WTC11 (cell line): ENCODE data around the gene PSMB11. TPM values are rescaled to one million over a fixed set of nuclear protein-coding genes. Genes with fewer than 3 reads are reported as not detected.
A peak's percentile ranks its signal among the peaks of the same experiment; 100 is the strongest.

Source experiments
- ATAC-seq: fragments of 200-7000 bp; cut with Tn5 transposase; 2 replicates; pipeline ENCODE4 v1.10.0; 2021; ENCODE audit warnings: mild to moderate bottlenecking, moderate library complexity
- CTCF ChIA-PET: fragments of 300-600 bp; sonication (Branson Sonifier 250); formaldehyde crosslinking; loops from one replicate; lab custom pipeline; 2021; ENCODE audit warnings: antibody characterized with exemption; lab: Charles Lee
- POLR2A ChIA-PET: fragments of 350-600 bp; sonication (Branson Sonifier 250); formaldehyde crosslinking; loops from one replicate; lab custom pipeline; 2021; ENCODE audit warnings: antibody characterized with exemption; lab: Charles Lee
- DNase-seq: peaks from one replicate; pipeline ENCODE4 v3.0.0; 2021; ENCODE audit warnings: low spot score
- H3K27ac Mint-ChIP-seq: 2 replicates; pipeline ENCODE4 v1.8.0; 2021; ENCODE audit warnings: mixed read lengths
- H3K27me3 Mint-ChIP-seq: 2 replicates; pipeline ENCODE4 v1.8.0; 2021; ENCODE audit warnings: low read depth, mild to moderate bottlenecking, moderate library complexity, mixed read lengths
- H3K36me3 Mint-ChIP-seq: 2 replicates; pipeline ENCODE4 v1.8.0; 2021; ENCODE audit warnings: mixed read lengths
- H3K4me1 Mint-ChIP-seq: 2 replicates; pipeline ENCODE4 v1.8.0; 2022; ENCODE audit warnings: mixed read lengths
- H3K4me3 Mint-ChIP-seq: 2 replicates; pipeline ENCODE4 v1.8.0; 2021; ENCODE audit warnings: mild to moderate bottlenecking, moderate library complexity, mixed read lengths
- H3K9me3 Mint-ChIP-seq: 2 replicates; pipeline ENCODE4 v1.8.0; 2021; ENCODE audit warnings: mixed read lengths
- AR ChIP-seq: fragments of 250-450 bp; sonication (Bioruptor Pico); IDR thresholded peaks from 2 replicates; pipeline ENCODE4 v1.9.0; 2021; ENCODE audit warnings: mild to moderate bottlenecking
- ATF1 ChIP-seq: sonication (generic); formaldehyde crosslinking; IDR thresholded peaks from 2 replicates; pipeline ENCODE4 v1.8.1; 2023; ENCODE audit warnings: mild to moderate bottlenecking, moderate library complexity, missing genetic modification reagents
- ATF2 ChIP-seq: sonication (generic); formaldehyde crosslinking; IDR thresholded peaks from 2 replicates; pipeline ENCODE4 v1.8.1; 2022; ENCODE audit warnings: low read depth, missing genetic modification reagents, borderline replicate concordance
- E2F4 ChIP-seq: sonication (generic); formaldehyde crosslinking; IDR thresholded peaks from 2 replicates; pipeline ENCODE4 v1.8.1; 2022; ENCODE audit warnings: low read depth, mild to moderate bottlenecking, moderate library complexity, missing genetic modification reagents, borderline replicate concordance
- ERG ChIP-seq: fragments of 250-450 bp; sonication (Bioruptor Pico); IDR thresholded peaks from 2 replicates; pipeline ENCODE4 v1.8.0; 2021; ENCODE audit warnings: mild to moderate bottlenecking
- FOXP1 ChIP-seq: sonication (generic); formaldehyde crosslinking; IDR thresholded peaks from 2 replicates; pipeline ENCODE4 v1.8.0; 2022; ENCODE audit warnings: missing genetic modification reagents, mild to moderate bottlenecking, moderate library complexity, borderline replicate concordance
- KAT7 ChIP-seq: sonication (generic); formaldehyde crosslinking; IDR thresholded peaks from 2 replicates; pipeline ENCODE4 v1.8.1; 2023; ENCODE audit warnings: missing genetic modification reagents, mild to moderate bottlenecking, borderline replicate concordance
- NFATC4 ChIP-seq: fragments of 250-450 bp; sonication (Bioruptor Pico); IDR thresholded peaks from 2 replicates; pipeline ENCODE4 v1.9.0; 2021; ENCODE audit warnings: mild to moderate bottlenecking
- NFYB ChIP-seq: sonication (generic); formaldehyde crosslinking; conservative IDR thresholded peaks from 2 replicates; pipeline ENCODE4 v1.8.0; 2022; ENCODE audit warnings: low read depth, missing genetic modification reagents
- SP1 ChIP-seq: sonication (generic); formaldehyde crosslinking; conservative IDR thresholded peaks from 2 replicates; pipeline ENCODE4 v1.8.1; 2022; ENCODE audit warnings: missing genetic modification reagents
- TP53 ChIP-seq: sonication (generic); formaldehyde crosslinking; IDR thresholded peaks from 2 replicates; pipeline ENCODE4 v1.8.1; 2023; ENCODE audit warnings: mild to moderate bottlenecking, missing genetic modification reagents
- ZNF138 ChIP-seq: sonication (generic); formaldehyde crosslinking; conservative IDR thresholded peaks from 2 replicates; pipeline ENCODE4 v1.8.1; 2022; ENCODE audit warnings: mild to moderate bottlenecking, moderate library complexity, missing genetic modification reagents
- ZNF532 ChIP-seq: fragments of 250-450 bp; sonication (Bioruptor Pico); IDR thresholded peaks from 2 replicates; pipeline ENCODE4 v1.9.0; 2021; ENCODE audit warnings: mild to moderate bottlenecking, borderline replicate concordance
- ZNF671 ChIP-seq: fragments of 250-450 bp; sonication (Bioruptor Pico); IDR thresholded peaks from 2 replicates; pipeline ENCODE4 v1.8.0; 2021; ENCODE audit warnings: mild to moderate bottlenecking
- total RNA-seq: library from RNA; stranded (reverse); gene quantifications from 3 replicates; pipeline ENCODE4 v1.2.3, GENCODE V29; 2021

PSMB11 gene
- total RNA-seq, 1 experiment from 2014 or later, result not detected

- TF ChIP-seq ZNF532 (CRISPR knock-in tag), result no peak
- 0 out of 2 replicates have a peak, but pooled peaks have one; percentile 75 for TF ChIP-seq KAT7 (CRISPR knock-in tag)
- TF ChIP-seq FOXP1, result peak; percentile 96
- TF ChIP-seq ZNF138 (CRISPR knock-in tag), result no peak
- TF ChIP-seq ATF2 (CRISPR knock-in tag), result peak; percentile 68; the same call in 1 of the 2 replicates
- no peak for TF ChIP-seq AR (CRISPR knock-in tag)
- peak; percentile 85 for TF ChIP-seq E2F4 (CRISPR knock-in tag)
These were observed 35.2 kb upstream of the PSMB11 start (continued) for GRCh38 chr14:23006544-23007419.

GRCh38 chr14:23008831-23009230, 33.2 kb upstream of the PSMB11 start:
- ChIA-PET CTCF (interaction anchor here (3.9 kb wide), 1 partner anchor 22 kb away, joined by 64 read pairs; no protein-coding TSS in a partner anchor), POLR2A (no interaction called here)
- Mint-ChIP-seq H3K27me3 (no peaks in the 10 kb centered on the region), H3K4me3 (0 out of 2 replicates have a peak overlapping the region, but pooled peaks have one; percentile 1), H3K27ac (peak overlapping the region; percentile 25; the same call in 1 of the 2 replicates), H3K9me3 (peaks cover 9% of the 10 kb centered on the region), H3K4me1 (peaks cover 31% of the 10 kb centered on the region), H3K36me3 (no peaks in the 10 kb centered on the region; the same call in 1 of the 2 replicates)
- ATAC-seq (no peak), DNase-seq (no peak)
- TF ChIP-seq ATF1 (CRISPR knock-in tag) (no peak), E2F4 (CRISPR knock-in tag) (no peak), TP53 (CRISPR knock-in tag) (no peak), NFATC4 (no peak), ERG (CRISPR knock-in tag) (no peak), ATF2 (CRISPR knock-in tag) (no peak), ZNF671 (CRISPR knock-in tag) (no peak), SP1 (CRISPR knock-in tag) (no peak), NFYB (no peak), ZNF532 (CRISPR knock-in tag) (no peak)
